Vagina (tissue), 2 donors: Measurements from ENCODE around the gene NFYB.
A peak's percentile ranks its signal among the peaks of the same experiment; 100 is the strongest.

Source experiments
- POLR2A ChIP-seq, 2 donors: fragments of 450-650 bp; IDR thresholded peaks; one replicate each; pipeline ENCODE4 v1.6.1; 2017; ENCODE audit warnings: antibody characterized with exemption in 2 of 2, mild to moderate bottlenecking in 2 of 2, moderate library complexity in 2 of 2
- POLR2AphosphoS5 ChIP-seq, 2 donors: sonication (generic); formaldehyde crosslinking; IDR thresholded peaks; one replicate each; pipeline ENCODE4 v1.9.0; 2017; ENCODE audit warnings: antibody characterized with exemption in 2 of 2, mild to moderate bottlenecking in 2 of 2, low read depth in 1 of 2; ENCODE audit not compliant: insufficient read depth in 1 of 2
- TF ChIP-seq, protein P1 (sequence below), 3 experiments: fragments of 450-650 bp in 2 of 3; fragments of 200-600 bp in 1 of 3; sonication (generic) in 1 of 3; IDR thresholded peaks; one replicate each; pipeline ENCODE4 v1.5.1; 2017 to 2019; ENCODE audit warnings: antibody characterized with exemption in 3 of 3, mild to moderate bottlenecking in 2 of 3, moderate library complexity in 2 of 3

DNA sequence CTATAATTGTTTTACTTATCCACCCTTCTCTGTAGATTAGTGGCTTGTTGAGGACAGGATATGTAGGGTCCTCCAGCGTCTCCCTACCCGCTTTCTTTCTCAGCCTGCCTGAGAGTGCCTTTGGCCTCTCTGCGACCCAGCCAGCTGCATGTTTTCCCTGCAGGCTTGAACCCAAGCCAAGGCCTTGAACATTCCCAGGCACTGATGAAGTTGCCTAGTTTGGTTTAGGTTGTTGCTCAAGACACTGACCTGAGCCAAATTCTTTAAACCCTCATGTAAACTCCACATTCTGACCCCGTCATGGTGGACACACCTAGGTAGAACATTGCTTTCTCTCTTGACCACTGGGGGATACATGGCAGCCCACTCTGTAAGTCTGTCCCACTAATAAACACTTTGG lies 44.1 kb upstream of the NFYB start:
- TF ChIP-seq, protein P1, sequence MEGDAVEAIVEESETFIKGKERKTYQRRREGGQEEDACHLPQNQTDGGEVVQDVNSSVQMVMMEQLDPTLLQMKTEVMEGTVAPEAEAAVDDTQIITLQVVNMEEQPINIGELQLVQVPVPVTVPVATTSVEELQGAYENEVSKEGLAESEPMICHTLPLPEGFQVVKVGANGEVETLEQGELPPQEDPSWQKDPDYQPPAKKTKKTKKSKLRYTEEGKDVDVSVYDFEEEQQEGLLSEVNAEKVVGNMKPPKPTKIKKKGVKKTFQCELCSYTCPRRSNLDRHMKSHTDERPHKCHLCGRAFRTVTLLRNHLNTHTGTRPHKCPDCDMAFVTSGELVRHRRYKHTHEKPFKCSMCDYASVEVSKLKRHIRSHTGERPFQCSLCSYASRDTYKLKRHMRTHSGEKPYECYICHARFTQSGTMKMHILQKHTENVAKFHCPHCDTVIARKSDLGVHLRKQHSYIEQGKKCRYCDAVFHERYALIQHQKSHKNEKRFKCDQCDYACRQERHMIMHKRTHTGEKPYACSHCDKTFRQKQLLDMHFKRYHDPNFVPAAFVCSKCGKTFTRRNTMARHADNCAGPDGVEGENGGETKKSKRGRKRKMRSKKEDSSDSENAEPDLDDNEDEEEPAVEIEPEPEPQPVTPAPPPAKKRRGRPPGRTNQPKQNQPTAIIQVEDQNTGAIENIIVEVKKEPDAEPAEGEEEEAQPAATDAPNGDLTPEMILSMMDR (IDR thresholded peaks at IDR 0.05), result no peak
- TF ChIP-seq POLR2A (IDR thresholded peaks at IDR 0.05), result no peak
- peak; percentile 42 to 68 for TF ChIP-seq POLR2AphosphoS5 (IDR thresholded peaks at IDR 0.05; ENCODE audit: insufficient read depth in 1 of 2, low read depth in 1 of 2)
